HepG2 (cell line): ENCODE data around the gene DCUN1D3. TPM values are rescaled to one million over a fixed set of nuclear protein-coding genes. Genes with fewer than 3 reads are reported as not detected.

Source experiments
- CBFB ChIP-seq: sonication (generic); formaldehyde crosslinking; IDR thresholded peaks from 2 replicates; pipeline ENCODE4 v1.4.0; 2020; ENCODE audit warnings: missing genetic modification reagents
- CCDC6 ChIP-seq: sonication (generic); formaldehyde crosslinking; IDR thresholded peaks from 2 replicates; pipeline ENCODE4 v1.8.1; 2022; ENCODE audit warnings: mild to moderate bottlenecking, missing genetic modification reagents, moderate library complexity
- GATAD2A ChIP-seq: IDR thresholded peaks from 2 replicates; pipeline ENCODE4 v1.6.1; 2016
- HDAC1 ChIP-seq: sonication (generic); formaldehyde crosslinking; IDR thresholded peaks from 2 replicates; pipeline ENCODE4 v1.5.1; 2020; ENCODE audit warnings: mild to moderate bottlenecking, missing genetic modification reagents
- HIVEP1 ChIP-seq: sonication (generic); formaldehyde crosslinking; IDR thresholded peaks from 2 replicates; pipeline ENCODE4 v1.4.0; 2020; ENCODE audit warnings: mild to moderate bottlenecking, missing genetic modification reagents
- STAG1 ChIP-seq: sonication (generic); formaldehyde crosslinking; IDR thresholded peaks from 2 replicates; pipeline ENCODE4 v1.4.0; 2020; ENCODE audit warnings: missing genetic modification reagents
- TSC22D2 ChIP-seq: sonication (generic); formaldehyde crosslinking; IDR thresholded peaks from 2 replicates; pipeline ENCODE4 v1.5.1; 2020; ENCODE audit warnings: missing genetic modification reagents, mild to moderate bottlenecking, borderline replicate concordance
- ZKSCAN1 ChIP-seq: fragments of 150-350 bp; IDR thresholded peaks from 2 replicates; pipeline ENCODE4 v1.6.1; 2014; ENCODE audit warnings: low read length
- polyA plus RNA-seq, 8 experiments: library from polyadenylated mRNA; depleted of rRNA in 3 of 8; stranded (reverse) in 7 of 8; unstranded in 1 of 8; fragments of >200 nt; fragmentation: Illumina TruSeq in 4 of 8; extraction: Trizol in 4 of 8; gene quantifications; 2 replicates each; pipeline versions ENCODE4 v1.2.1 to v1.2.3, GENCODE V29; 2011 to 2016; ENCODE audit warnings: low read depth in 4 of 8, missing spikeins in 1 of 8, mixed read lengths in 1 of 8; ENCODE audit not compliant: insufficient read depth in 1 of 8
- total RNA-seq, 5 experiments: library from RNA; depleted of rRNA; stranded (reverse); fragments of >200 nt; fragmentation: Illumina TruSeq; extraction: Trizol; gene quantifications; 2 replicates each; pipeline ENCODE4 v1.2.3, GENCODE V29; 2016; ENCODE audit warnings: low read depth in 1 of 5
- TF ChIP-seq, protein P1 (sequence below): IDR thresholded peaks from 2 replicates; pipeline ENCODE4 v1.6.1; 2016; ENCODE audit warnings: low read depth, borderline replicate concordance
- TF ChIP-seq, protein P2 (sequence below): sonication (generic); IDR thresholded peaks from 2 replicates; pipeline ENCODE4 v1.6.1; 2016; ENCODE audit warnings: low read depth, borderline replicate concordance
- TF ChIP-seq, protein P3 (sequence below): sonication (generic); formaldehyde crosslinking; IDR thresholded peaks from 2 replicates; pipeline ENCODE4 v1.8.0; 2022; ENCODE audit warnings: missing genetic modification reagents, mild to moderate bottlenecking, moderate library complexity, borderline replicate concordance
- TF ChIP-seq, protein P4 (sequence below): sonication (generic); formaldehyde crosslinking; IDR thresholded peaks from 2 replicates; pipeline ENCODE4 v1.5.1; 2020; ENCODE audit warnings: mild to moderate bottlenecking, missing genetic modification reagents, moderate library complexity
- TF ChIP-seq, protein P5 (sequence below): IDR thresholded peaks from 2 replicates; pipeline ENCODE4 v1.6.1; 2016; ENCODE audit warnings: missing genetic modification reagents, missing compliant biosample characterization
- TF ChIP-seq, protein P6 (sequence below): sonication (generic); formaldehyde crosslinking; IDR thresholded peaks from 2 replicates; pipeline ENCODE4 v1.5.0; 2020; ENCODE audit warnings: mild to moderate bottlenecking, missing genetic modification reagents, borderline replicate concordance
- TF ChIP-seq, protein P7 (sequence below): sonication (generic); formaldehyde crosslinking; IDR thresholded peaks from 2 replicates; pipeline ENCODE4 v1.4.0; 2020; ENCODE audit warnings: missing genetic modification reagents, low read depth, mild to moderate bottlenecking, borderline replicate concordance
- TF ChIP-seq, protein P8 (sequence below): sonication (generic); formaldehyde crosslinking; IDR thresholded peaks from 2 replicates; pipeline ENCODE4 v1.5.1; 2020; ENCODE audit warnings: missing genetic modification reagents, mild to moderate bottlenecking, borderline replicate concordance

The DCUN1D3 gene
- total and polyA plus RNA-seq, 2 of the 13 experiments (the other 11 are each of a cell fraction or from before 2014, with no cell fraction given), result 5.0 to 19.3 TPM

DNA sequence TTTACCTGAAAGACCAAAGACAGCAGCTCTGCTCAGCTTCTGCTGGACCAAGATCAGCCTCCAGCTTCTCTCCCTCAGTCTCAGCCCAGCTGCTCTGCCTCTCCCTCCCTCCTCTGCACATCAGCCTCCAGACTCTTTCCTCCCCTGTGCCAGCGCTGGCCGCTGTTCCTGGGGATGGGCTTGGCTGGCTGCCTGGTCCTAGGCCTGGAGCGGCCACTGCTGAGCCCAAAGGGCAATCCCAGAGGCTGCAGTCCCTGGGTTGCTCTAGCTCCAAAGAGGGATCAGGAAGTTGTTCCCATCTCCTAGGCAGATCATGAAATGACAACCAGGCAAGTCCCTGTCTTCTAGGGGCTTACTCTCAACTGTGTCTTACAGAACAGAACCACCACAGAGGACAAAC, 31.3 kb downstream of the DCUN1D3 start (continued):
- TF ChIP-seq, protein P1, sequence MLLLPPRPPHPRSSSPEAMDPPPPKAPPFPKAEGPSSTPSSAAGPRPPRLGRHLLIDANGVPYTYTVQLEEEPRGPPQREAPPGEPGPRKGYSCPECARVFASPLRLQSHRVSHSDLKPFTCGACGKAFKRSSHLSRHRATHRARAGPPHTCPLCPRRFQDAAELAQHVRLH (CRISPR knock-in tag), result peak; percentile 53; the same call in 1 of the 2 replicates
- TF ChIP-seq HIVEP1 (CRISPR knock-in tag) (peak; percentile 49; the same call in 1 of the 2 replicates), CCDC6 (CRISPR knock-in tag) (no peak), GATAD2A (CRISPR knock-in tag) (peak; percentile 54; the same call in 1 of the 2 replicates), STAG1 (CRISPR knock-in tag) (peak; percentile 37), CBFB (CRISPR knock-in tag) (peak; percentile 45; the same call in 1 of the 2 replicates), TSC22D2 (CRISPR knock-in tag) (0 out of 2 replicates have a peak, but pooled peaks have one; percentile 7), ZKSCAN1 (no peak), HDAC1 (CRISPR knock-in tag) (peak; percentile 44; the same call in 1 of the 2 replicates)
- TF ChIP-seq, protein P2, sequence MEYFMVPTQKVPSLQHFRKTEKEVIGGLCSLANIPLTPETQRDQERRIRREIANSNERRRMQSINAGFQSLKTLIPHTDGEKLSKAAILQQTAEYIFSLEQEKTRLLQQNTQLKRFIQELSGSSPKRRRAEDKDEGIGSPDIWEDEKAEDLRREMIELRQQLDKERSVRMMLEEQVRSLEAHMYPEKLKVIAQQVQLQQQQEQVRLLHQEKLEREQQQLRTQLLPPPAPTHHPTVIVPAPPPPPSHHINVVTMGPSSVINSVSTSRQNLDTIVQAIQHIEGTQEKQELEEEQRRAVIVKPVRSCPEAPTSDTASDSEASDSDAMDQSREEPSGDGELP, result no peak
- TF ChIP-seq, protein P3, sequence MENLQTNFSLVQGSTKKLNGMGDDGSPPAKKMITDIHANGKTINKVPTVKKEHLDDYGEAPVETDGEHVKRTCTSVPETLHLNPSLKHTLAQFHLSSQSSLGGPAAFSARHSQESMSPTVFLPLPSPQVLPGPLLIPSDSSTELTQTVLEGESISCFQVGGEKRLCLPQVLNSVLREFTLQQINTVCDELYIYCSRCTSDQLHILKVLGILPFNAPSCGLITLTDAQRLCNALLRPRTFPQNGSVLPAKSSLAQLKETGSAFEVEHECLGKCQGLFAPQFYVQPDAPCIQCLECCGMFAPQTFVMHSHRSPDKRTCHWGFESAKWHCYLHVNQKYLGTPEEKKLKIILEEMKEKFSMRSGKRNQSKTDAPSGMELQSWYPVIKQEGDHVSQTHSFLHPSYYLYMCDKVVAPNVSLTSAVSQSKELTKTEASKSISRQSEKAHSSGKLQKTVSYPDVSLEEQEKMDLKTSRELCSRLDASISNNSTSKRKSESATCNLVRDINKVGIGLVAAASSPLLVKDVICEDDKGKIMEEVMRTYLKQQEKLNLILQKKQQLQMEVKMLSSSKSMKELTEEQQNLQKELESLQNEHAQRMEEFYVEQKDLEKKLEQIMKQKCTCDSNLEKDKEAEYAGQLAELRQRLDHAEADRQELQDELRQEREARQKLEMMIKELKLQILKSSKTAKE (CRISPR knock-in tag), result no peak
- TF ChIP-seq, protein P4, sequence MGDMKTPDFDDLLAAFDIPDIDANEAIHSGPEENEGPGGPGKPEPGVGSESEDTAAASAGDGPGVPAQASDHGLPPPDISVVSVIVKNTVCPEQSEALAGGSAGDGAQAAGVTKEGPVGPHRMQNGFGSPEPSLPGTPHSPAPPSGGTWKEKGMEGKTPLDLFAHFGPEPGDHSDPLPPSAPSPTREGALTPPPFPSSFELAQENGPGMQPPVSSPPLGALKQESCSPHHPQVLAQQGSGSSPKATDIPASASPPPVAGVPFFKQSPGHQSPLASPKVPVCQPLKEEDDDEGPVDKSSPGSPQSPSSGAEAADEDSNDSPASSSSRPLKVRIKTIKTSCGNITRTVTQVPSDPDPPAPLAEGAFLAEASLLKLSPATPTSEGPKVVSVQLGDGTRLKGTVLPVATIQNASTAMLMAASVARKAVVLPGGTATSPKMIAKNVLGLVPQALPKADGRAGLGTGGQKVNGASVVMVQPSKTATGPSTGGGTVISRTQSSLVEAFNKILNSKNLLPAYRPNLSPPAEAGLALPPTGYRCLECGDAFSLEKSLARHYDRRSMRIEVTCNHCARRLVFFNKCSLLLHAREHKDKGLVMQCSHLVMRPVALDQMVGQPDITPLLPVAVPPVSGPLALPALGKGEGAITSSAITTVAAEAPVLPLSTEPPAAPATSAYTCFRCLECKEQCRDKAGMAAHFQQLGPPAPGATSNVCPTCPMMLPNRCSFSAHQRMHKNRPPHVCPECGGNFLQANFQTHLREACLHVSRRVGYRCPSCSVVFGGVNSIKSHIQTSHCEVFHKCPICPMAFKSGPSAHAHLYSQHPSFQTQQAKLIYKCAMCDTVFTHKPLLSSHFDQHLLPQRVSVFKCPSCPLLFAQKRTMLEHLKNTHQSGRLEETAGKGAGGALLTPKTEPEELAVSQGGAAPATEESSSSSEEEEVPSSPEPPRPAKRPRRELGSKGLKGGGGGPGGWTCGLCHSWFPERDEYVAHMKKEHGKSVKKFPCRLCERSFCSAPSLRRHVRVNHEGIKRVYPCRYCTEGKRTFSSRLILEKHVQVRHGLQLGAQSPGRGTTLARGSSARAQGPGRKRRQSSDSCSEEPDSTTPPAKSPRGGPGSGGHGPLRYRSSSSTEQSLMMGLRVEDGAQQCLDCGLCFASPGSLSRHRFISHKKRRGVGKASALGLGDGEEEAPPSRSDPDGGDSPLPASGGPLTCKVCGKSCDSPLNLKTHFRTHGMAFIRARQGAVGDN (CRISPR knock-in tag), result peak; percentile 92
- TF ChIP-seq, protein P5, sequence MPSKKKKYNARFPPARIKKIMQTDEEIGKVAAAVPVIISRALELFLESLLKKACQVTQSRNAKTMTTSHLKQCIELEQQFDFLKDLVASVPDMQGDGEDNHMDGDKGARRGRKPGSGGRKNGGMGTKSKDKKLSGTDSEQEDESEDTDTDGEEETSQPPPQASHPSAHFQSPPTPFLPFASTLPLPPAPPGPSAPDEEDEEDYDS, result peak; percentile 29; the same call in 1 of the 2 replicates
- TF ChIP-seq, protein P6, sequence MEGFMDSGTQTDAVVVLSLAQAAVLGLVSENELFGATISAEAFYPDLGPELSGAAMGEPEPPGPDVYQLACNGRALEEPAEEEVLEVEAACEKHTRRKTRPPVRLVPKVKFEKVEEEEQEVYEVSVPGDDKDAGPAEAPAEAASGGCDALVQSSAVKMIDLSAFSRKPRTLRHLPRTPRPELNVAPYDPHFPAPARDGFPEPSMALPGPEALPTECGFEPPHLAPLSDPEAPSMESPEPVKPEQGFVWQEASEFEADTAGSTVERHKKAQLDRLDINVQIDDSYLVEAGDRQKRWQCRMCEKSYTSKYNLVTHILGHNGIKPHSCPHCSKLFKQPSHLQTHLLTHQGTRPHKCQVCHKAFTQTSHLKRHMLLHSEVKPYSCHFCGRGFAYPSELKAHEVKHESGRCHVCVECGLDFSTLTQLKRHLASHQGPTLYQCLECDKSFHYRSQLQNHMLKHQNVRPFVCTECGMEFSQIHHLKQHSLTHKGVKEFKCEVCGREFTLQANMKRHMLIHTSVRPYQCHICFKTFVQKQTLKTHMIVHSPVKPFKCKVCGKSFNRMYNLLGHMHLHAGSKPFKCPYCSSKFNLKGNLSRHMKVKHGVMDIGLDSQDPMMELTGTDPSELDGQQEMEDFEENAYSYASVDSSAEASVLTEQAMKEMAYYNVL (CRISPR knock-in tag), result peak; percentile 71; the same call in 1 of the 2 replicates
- TF ChIP-seq, protein P7, sequence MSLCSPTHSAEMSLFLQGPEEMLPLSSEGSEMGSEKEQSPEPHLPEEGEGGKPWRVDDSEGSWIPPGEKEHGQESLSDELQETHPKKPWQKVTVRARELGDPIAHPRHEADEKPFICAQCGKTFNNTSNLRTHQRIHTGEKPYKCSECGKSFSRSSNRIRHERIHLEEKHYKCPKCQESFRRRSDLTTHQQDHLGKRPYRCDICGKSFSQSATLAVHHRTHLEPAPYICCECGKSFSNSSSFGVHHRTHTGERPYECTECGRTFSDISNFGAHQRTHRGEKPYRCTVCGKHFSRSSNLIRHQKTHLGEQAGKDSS (CRISPR knock-in tag), result 0 out of 2 replicates have a peak, but pooled peaks have one; percentile 59
- TF ChIP-seq, protein P8, sequence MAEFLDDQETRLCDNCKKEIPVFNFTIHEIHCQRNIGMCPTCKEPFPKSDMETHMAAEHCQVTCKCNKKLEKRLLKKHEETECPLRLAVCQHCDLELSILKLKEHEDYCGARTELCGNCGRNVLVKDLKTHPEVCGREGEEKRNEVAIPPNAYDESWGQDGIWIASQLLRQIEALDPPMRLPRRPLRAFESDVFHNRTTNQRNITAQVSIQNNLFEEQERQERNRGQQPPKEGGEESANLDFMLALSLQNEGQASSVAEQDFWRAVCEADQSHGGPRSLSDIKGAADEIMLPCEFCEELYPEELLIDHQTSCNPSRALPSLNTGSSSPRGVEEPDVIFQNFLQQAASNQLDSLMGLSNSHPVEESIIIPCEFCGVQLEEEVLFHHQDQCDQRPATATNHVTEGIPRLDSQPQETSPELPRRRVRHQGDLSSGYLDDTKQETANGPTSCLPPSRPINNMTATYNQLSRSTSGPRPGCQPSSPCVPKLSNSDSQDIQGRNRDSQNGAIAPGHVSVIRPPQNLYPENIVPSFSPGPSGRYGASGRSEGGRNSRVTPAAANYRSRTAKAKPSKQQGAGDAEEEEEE (CRISPR knock-in tag), result 0 out of 2 replicates have a peak, but pooled peaks have one; percentile 35
